Measurements from ENCODE around the gene CRB1. TPM values are rescaled to one million over a fixed set of nuclear protein-coding genes. Genes with fewer than 3 reads are reported as not detected.

CRB1 gene
- total RNA-seq, 1 donor from 2014 or later: not detected

- H3K36me3 Mint-ChIP-seq (ENCODE audit: low read depth, unreplicated experiment): no peaks in the 10 kb centered on the region
- no peaks in the 10 kb centered on the region for H3K27me3 Mint-ChIP-seq (ENCODE audit: unreplicated experiment)
- no peaks in the 10 kb centered on the region for H3K9me3 Mint-ChIP-seq (ENCODE audit: unreplicated experiment)
- DNase-seq (ENCODE audit: low spot score): no peak
- no peak overlapping the region for H3K27ac Mint-ChIP-seq (ENCODE audit: unreplicated experiment)
- no peak overlapping the region for H3K4me3 Mint-ChIP-seq (ENCODE audit: unreplicated experiment)
- TF ChIP-seq, protein P1, sequence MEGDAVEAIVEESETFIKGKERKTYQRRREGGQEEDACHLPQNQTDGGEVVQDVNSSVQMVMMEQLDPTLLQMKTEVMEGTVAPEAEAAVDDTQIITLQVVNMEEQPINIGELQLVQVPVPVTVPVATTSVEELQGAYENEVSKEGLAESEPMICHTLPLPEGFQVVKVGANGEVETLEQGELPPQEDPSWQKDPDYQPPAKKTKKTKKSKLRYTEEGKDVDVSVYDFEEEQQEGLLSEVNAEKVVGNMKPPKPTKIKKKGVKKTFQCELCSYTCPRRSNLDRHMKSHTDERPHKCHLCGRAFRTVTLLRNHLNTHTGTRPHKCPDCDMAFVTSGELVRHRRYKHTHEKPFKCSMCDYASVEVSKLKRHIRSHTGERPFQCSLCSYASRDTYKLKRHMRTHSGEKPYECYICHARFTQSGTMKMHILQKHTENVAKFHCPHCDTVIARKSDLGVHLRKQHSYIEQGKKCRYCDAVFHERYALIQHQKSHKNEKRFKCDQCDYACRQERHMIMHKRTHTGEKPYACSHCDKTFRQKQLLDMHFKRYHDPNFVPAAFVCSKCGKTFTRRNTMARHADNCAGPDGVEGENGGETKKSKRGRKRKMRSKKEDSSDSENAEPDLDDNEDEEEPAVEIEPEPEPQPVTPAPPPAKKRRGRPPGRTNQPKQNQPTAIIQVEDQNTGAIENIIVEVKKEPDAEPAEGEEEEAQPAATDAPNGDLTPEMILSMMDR (IDR thresholded peaks at IDR 0.05; ENCODE audit: unreplicated experiment): no peak
- no peaks in the 10 kb centered on the region for H3K4me1 Mint-ChIP-seq (ENCODE audit: unreplicated experiment)
Measured at GRCh38 chr1:197250616-197251015, 17.4 kb upstream of the CRB1 start.

DNA sequence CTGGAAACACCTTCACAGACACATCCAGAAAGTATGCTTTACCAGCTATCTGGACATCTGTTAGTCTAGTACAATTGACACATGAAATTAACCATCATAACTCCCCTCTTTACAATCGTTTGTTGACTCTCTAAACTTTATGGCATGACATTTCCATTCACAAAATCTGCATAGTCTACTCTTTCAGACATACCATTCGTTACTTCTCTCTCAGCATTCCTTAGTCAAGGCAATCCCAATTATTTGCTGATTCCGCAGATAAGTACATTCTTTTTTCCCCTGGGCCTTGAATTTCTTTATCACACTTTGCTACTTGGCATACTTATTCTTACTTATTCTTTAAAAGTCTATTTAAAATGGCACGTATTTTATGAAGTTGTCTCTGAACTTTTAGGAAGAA lies 15.1 kb upstream of the CRB1 start:
- no peaks in the 10 kb centered on the region for H3K4me1 Mint-ChIP-seq (ENCODE audit: unreplicated experiment)
- H3K27ac Mint-ChIP-seq (ENCODE audit: unreplicated experiment): no peak overlapping the region
- H3K36me3 Mint-ChIP-seq (ENCODE audit: low read depth, unreplicated experiment): no peaks in the 10 kb centered on the region
- DNase-seq (ENCODE audit: low spot score): no peak
- H3K4me3 Mint-ChIP-seq (ENCODE audit: unreplicated experiment): no peak overlapping the region
- H3K9me3 Mint-ChIP-seq (ENCODE audit: unreplicated experiment): no peaks in the 10 kb centered on the region
- TF ChIP-seq, protein P1 (IDR thresholded peaks at IDR 0.05; ENCODE audit: unreplicated experiment): no peak
- H3K27me3 Mint-ChIP-seq (ENCODE audit: unreplicated experiment): no peaks in the 10 kb centered on the region

- no peaks in the 10 kb centered on the region for H3K36me3 Mint-ChIP-seq (ENCODE audit: low read depth, unreplicated experiment)
- H3K27ac Mint-ChIP-seq (ENCODE audit: unreplicated experiment): no peak overlapping the region
- H3K4me3 Mint-ChIP-seq (ENCODE audit: unreplicated experiment): no peak overlapping the region
- H3K9me3 Mint-ChIP-seq (ENCODE audit: unreplicated experiment): no peaks in the 10 kb centered on the region
- no peaks in the 10 kb centered on the region for H3K4me1 Mint-ChIP-seq (ENCODE audit: unreplicated experiment)
- no peak for DNase-seq (ENCODE audit: low spot score)
- no peaks in the 10 kb centered on the region for H3K27me3 Mint-ChIP-seq (ENCODE audit: unreplicated experiment)
- TF ChIP-seq, protein P1 (IDR thresholded peaks at IDR 0.05; ENCODE audit: unreplicated experiment): no peak
Measured at GRCh38 chr1:197254866-197255265, 13.2 kb upstream of the CRB1 start.

DNA sequence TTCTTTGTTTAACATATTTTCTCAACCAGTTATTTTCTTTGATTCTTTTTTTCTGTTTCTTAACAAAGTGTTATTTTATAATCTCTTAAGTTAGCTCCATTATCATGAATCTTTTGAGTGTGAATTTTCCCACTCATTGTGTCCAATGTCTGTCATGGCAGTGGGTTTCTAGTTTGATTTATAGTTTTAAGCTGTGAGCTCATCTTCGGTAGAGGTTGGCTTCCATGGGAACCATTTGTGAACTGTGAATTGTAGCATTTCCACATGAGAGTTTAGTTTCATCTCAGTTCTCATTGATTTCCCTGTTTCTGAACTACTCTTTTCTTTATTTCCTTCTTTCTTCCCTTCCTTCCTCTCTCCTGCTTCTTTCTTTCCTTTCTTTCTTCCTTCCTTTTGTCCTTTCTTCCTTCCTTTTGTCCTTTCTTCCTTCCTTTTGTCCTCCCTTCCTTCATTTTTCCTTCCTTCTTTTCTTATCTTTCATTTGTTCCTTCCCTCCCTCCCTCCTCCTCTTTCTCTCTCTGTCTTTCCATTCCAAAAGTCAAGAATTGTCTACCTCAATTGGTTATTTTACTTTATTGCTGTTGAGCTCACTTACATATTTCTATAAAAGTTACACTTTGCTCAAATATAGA lies 3.0 kb upstream of the CRB1 start:
- no peaks in the 10 kb centered on the region for H3K9me3 Mint-ChIP-seq (ENCODE audit: unreplicated experiment)
- no peak overlapping the region for H3K27ac Mint-ChIP-seq (ENCODE audit: unreplicated experiment)
- no peaks in the 10 kb centered on the region for H3K36me3 Mint-ChIP-seq (ENCODE audit: low read depth, unreplicated experiment)
- no peak for DNase-seq (ENCODE audit: low spot score)
- no peak overlapping the region for H3K4me3 Mint-ChIP-seq (ENCODE audit: unreplicated experiment)
- no peaks in the 10 kb centered on the region for H3K4me1 Mint-ChIP-seq (ENCODE audit: unreplicated experiment)
- TF ChIP-seq, protein P1 (IDR thresholded peaks at IDR 0.05; ENCODE audit: unreplicated experiment): no peak
- H3K27me3 Mint-ChIP-seq (ENCODE audit: unreplicated experiment): no peaks in the 10 kb centered on the region

DNA sequence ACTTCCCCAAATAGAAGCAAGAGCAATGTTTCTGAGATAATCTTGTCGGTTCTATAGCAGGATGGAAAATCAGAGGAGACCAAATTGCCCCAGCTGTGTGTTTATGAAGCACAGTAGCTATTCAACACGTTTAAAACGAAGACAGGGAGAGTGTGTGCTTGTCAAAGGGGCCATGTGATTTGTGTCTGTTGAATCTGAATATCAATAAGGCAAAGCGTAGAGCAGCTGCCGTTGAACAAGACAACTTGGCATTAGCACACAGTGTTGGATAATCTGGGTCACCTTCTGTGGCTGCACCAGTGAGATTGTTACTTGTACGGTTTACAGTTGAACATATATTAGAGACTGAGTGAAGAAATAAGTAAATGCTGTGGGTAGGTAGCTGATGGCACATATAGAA lies 1.0 kb downstream of the CRB1 start:
- DNase-seq (ENCODE audit: low spot score): no peak
- H3K4me1 Mint-ChIP-seq (ENCODE audit: unreplicated experiment): no peaks in the 10 kb centered on the region
- no peaks in the 10 kb centered on the region for H3K27me3 Mint-ChIP-seq (ENCODE audit: unreplicated experiment)
- TF ChIP-seq, protein P1 (IDR thresholded peaks at IDR 0.05; ENCODE audit: unreplicated experiment): no peak
- no peak overlapping the region for H3K4me3 Mint-ChIP-seq (ENCODE audit: unreplicated experiment)
- no peaks in the 10 kb centered on the region for H3K9me3 Mint-ChIP-seq (ENCODE audit: unreplicated experiment)
- H3K36me3 Mint-ChIP-seq (ENCODE audit: low read depth, unreplicated experiment): no peaks in the 10 kb centered on the region
- no peak overlapping the region for H3K27ac Mint-ChIP-seq (ENCODE audit: unreplicated experiment)

Measured in endothelial cell (in vitro differentiated cells).